Transverse colon (tissue), 4 donors: ENCODE results near the gene AP1B1. TPM values are rescaled to one million over a fixed set of nuclear protein-coding genes. Genes with fewer than 3 reads are reported as not detected.

Experiments used
- DNase-seq: peaks from one replicate; pipeline ENCODE4 v3.0.0-alpha.2; 2019
- H3K27ac ChIP-seq, 4 donors: fragments of 200-600 bp; sonication (generic); 2 replicates each; pipeline ENCODE4 v1.5.1; 2016 to 2018; ENCODE audit warnings: inconsistent platforms in 4 of 4
- H3K27me3 ChIP-seq: fragments of 200-600 bp; sonication (generic); 2 replicates; pipeline ENCODE4 v1.5.1; 2017; ENCODE audit warnings: inconsistent platforms
- H3K36me3 ChIP-seq, 4 donors: fragments of 200-600 bp; sonication (generic); 2 replicates each; pipeline ENCODE4 v1.5.1; 2017 to 2019; ENCODE audit warnings: inconsistent platforms in 4 of 4
- H3K4me1 ChIP-seq, 4 donors: fragments of 200-600 bp; sonication (generic); 2 replicates each; pipeline ENCODE4 v1.5.1; 2017 to 2020; ENCODE audit warnings: inconsistent platforms in 4 of 4
- H3K4me3 ChIP-seq, 4 donors: fragments of 200-600 bp; sonication (generic); 1 replicate in 1 of 4; 2 replicates in 3 of 4; pipeline versions ENCODE4 v1.5.1 to v1.6.1; 2017 to 2019; ENCODE audit warnings: inconsistent platforms in 4 of 4
- H3K9me3 ChIP-seq, 2 donors: fragments of 200-600 bp; sonication (generic); 2 replicates each; pipeline ENCODE4 v1.5.1; 2017 to 2019; ENCODE audit warnings: inconsistent platforms in 2 of 2
- CTCF ChIP-seq, 5 experiments: fragments of 200-600 bp in 3 of 5; fragments of 450-650 bp in 2 of 5; sonication (generic) in 3 of 5; IDR thresholded peaks; 1 replicate in 2 of 5; 2 replicates in 3 of 5; pipeline ENCODE4 v1.5.1; 2016 to 2017; ENCODE audit warnings: antibody characterized with exemption in 5 of 5, inconsistent platforms in 3 of 5, mild to moderate bottlenecking in 2 of 5, moderate library complexity in 1 of 5
- EP300 ChIP-seq: sonication (generic); formaldehyde crosslinking; IDR thresholded peaks from one replicate; pipeline ENCODE4 v1.6.1; 2017; ENCODE audit warnings: antibody characterized with exemption, low read depth
- POLR2A ChIP-seq: fragments of 450-650 bp; IDR thresholded peaks from one replicate; pipeline ENCODE4 v1.6.1; 2016; ENCODE audit warnings: antibody characterized with exemption, mild to moderate bottlenecking, moderate library complexity
- POLR2AphosphoS5 ChIP-seq, 3 donors: sonication (generic); formaldehyde crosslinking; IDR thresholded peaks; one replicate each; pipeline ENCODE4 v1.6.1; 2016; ENCODE audit warnings: antibody characterized with exemption in 3 of 3
- WGBS, 2 donors: methylation state at CpG; one replicate each; pipeline ENCODE4 v1.1.5; 2018; ENCODE audit warnings: low coverage in 1 of 2; 5-methylcytosine and 5-hydroxymethylcytosine counted together
- in situ Hi-C, 4 donors: fragments of 200-750 bp; cut with MboI; loops; one replicate each; pipeline versions ENCODE4 v1.15.0 to v1.15.1; 2017; ENCODE audit warnings: low sequenced_read_pairs in 3 of 4, low pct_ligation_motif_present in 1 of 4, low pct_unique_long_range_greater_than_20kb in 1 of 4
- intact Hi-C: fragments of 100-400 bp; cut with DNase I; formaldehyde crosslinking; loops from one replicate; pipeline ENCODE4 v1.15.1; 2023; ENCODE audit warnings: low total_unique reads
- total RNA-seq, 4 donors: library from RNA; depleted of rRNA; stranded (reverse); fragments of >200 nt; gene quantifications; one replicate each; pipeline ENCODE4 v1.1.0, GENCODE V29; 2016

AP1B1 gene
- total RNA-seq, 4 donors from 2014 or later: 45.6 to 107 (median 92.4) TPM

- WGBS, 2 donors: 56 to 81% methylated on average over 5 to 9 of the region's 28 CpGs
- H3K9me3 ChIP-seq: no peaks in the 10 kb centered on the region
Measured at GRCh38 chr22:29310065-29310862, 78.1 kb downstream of the AP1B1 start.

DNA sequence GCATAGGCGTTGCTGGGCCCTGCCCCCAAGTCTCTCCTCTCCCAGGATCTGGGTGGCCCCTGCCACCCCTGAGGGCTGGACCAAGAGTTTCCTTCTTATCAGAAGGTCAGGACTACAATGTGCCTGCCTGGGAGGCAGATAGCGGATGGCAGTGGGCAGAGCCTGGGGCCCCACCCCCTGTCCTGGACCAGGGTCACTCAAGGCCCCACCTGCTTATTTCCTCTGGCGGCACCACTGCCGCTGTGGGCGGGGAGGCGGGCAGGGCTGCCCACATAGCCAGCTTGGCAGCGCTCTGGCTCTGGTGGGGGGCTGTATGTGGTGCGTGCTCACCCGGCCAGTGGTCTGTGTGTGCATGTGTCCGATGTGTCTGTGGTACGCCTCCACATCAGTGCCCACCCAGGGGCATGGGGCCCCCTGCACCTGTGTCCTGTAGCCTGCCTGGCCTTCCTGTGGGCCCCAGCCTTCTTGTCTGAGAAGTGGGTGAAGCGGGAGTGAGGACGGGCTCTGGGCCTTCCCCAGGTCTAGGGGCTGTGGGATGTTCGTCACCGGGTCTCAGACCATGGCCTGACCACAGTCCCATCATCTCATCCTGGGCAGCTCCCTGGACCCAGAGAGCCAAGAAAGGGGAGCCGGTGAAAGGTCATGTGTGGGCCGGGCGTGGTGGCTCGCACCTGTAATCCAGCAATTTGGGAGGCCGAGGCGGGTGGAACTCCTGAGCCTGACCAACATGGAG is 78.9 kb downstream of the AP1B1 start:
- peak; percentile 50 for DNase-seq
- intact Hi-C loops (no loop called here), in situ Hi-C loops (no loop called here)
- no peaks in the 10 kb centered on the region for H3K9me3 ChIP-seq
- H3K4me3 ChIP-seq: no peak overlapping the region
- peak overlapping the region; percentile 84 to 96 (median 90) for H3K27ac ChIP-seq
- TF ChIP-seq CTCF (IDR thresholded peaks at IDR 0.05): no peak
- TF ChIP-seq POLR2AphosphoS5 (IDR thresholded peaks at IDR 0.05): no peak
- TF ChIP-seq EP300: no peak
- no peak for TF ChIP-seq POLR2A
- WGBS, 2 donors: 70% methylated on average over 20 of the region's 21 CpGs; no CpG with 5 or more reads in 1 of the 2 donors
- H3K36me3 ChIP-seq: no peaks in the 10 kb centered on the region
- H3K4me1 ChIP-seq: peaks cover 54 to 80% (median 66%) of the 10 kb centered on the region in 4 donors
- peaks cover 13% of the 10 kb centered on the region for H3K27me3 ChIP-seq

More at GRCh38 chr22:29310065-29310862, 78.1 kb downstream of the AP1B1 start:
- in situ Hi-C loops: no loop called here
- H3K4me3 ChIP-seq: no peak overlapping the region
- TF ChIP-seq EP300 (no peak), POLR2AphosphoS5 (IDR thresholded peaks at IDR 0.05) (no peak)
- H3K4me1 ChIP-seq: peaks cover 59 to 88% (median 73%) of the 10 kb centered on the region in 4 donors
- intact Hi-C loops: no loop called here
- H3K36me3 ChIP-seq: no peaks in the 10 kb centered on the region
- no peak for DNase-seq
- H3K27ac ChIP-seq: peak overlapping the region; percentile 84 to 96 (median 90)
- H3K27me3 ChIP-seq: peaks cover 21% of the 10 kb centered on the region

- WGBS, 2 donors: 61% methylated on average over 10 of the region's 13 CpGs; no CpG with 5 or more reads in 1 of the 2 donors
- no peak for TF ChIP-seq POLR2AphosphoS5 (IDR thresholded peaks at IDR 0.05)
- no peak for TF ChIP-seq EP300
- no peak for TF ChIP-seq POLR2A
- TF ChIP-seq CTCF (IDR thresholded peaks at IDR 0.05): no peak
- in situ Hi-C loops (no loop called here), intact Hi-C loops (no loop called here)
- Histone ChIP-seq H3K9me3 (no peaks in the 10 kb centered on the region), H3K4me1 (peaks cover 47 to 74% (median 59%) of the 10 kb centered on the region in 4 donors), H3K36me3 (no peaks in the 10 kb centered on the region), H3K27ac (peak overlapping the region; percentile 84 to 96 (median 90)), H3K4me3 (no peak overlapping the region), H3K27me3 (peaks cover 7% of the 10 kb centered on the region)
- peak; percentile 50 for DNase-seq
Measured at GRCh38 chr22:29308791-29309262, 79.5 kb downstream of the AP1B1 start.

DNA sequence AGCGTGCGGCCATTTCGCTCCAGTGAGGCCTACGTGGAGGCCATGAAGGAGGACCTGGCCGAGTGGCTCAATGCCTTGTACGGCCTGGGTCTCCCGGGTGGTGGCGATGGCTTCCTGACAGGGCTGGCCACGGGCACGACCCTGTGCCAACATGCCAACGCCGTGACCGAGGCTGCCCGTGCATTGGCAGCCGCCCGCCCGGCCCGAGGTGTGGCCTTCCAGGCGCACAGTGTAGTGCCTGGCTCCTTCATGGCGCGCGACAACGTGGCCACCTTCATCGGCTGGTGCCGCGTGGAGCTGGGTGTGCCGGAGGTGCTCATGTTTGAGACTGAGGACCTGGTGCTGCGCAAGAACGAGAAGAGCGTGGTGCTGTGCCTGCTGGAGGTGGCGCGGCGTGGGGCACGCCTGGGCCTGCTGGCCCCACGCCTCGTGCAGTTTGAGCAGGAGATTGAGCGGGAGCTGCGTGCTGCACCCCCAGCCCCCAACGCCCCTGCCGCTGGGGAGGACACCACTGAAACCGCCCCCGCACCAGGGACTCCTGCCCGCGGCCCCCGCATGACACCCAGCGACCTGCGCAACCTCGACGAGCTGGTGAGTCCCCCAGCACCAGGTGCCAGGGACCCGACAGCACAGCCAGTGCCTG is 80.1 kb downstream of the AP1B1 start:
- Histone ChIP-seq H3K4me1 (peaks cover 42 to 70% (median 54%) of the 10 kb centered on the region in 4 donors), H3K9me3 (no peaks in the 10 kb centered on the region), H3K27ac (peak overlapping the region; percentile 84 to 96 (median 90)), H3K27me3 (peaks cover 1% of the 10 kb centered on the region), H3K36me3 (no peaks in the 10 kb centered on the region), H3K4me3 (peak overlapping the region in 2 of 4 donors; percentile 63 to 91)
- in situ Hi-C loops: no loop called here
- intact Hi-C loops: no loop called here
- 79% methylated on average over 43 of the region's 50 CpGs; no CpG with 5 or more reads in 1 of the 2 donors for WGBS, 2 donors
- TF ChIP-seq CTCF (IDR thresholded peaks at IDR 0.05): no peak
- TF ChIP-seq POLR2AphosphoS5 (IDR thresholded peaks at IDR 0.05): no peak
- no peak for TF ChIP-seq EP300
- no peak for TF ChIP-seq POLR2A
- DNase-seq: no peak
